ENCODE data around the gene CDK13. TPM values are rescaled to one million over a fixed set of nuclear protein-coding genes. Genes with fewer than 3 reads are reported as not detected.
A peak's percentile ranks its signal among the peaks of the same experiment; 100 is the strongest.

The CDK13 gene
- total and polyA plus RNA-seq, 3 experiments from 2014 or later: 43.2 to 45.8 (median 43.9) TPM

GRCh38 chr7:39987641-39988347, 37.7 kb downstream of the CDK13 start:
- Histone ChIP-seq H3K27me3 (ENCODE audit: insufficient read depth, low read length, poor library complexity, severe bottlenecking) (no peaks in the 10 kb centered on the region), H3K4me1 (ENCODE audit: insufficient read depth, low read length) (peaks cover 20% of the 10 kb centered on the region), H3K9me3 (ENCODE audit: low read length) (no peaks in the 10 kb centered on the region), H3K4me3 (ENCODE audit: low read length) (no peak overlapping the region), H3K27ac (ENCODE audit: low read depth, low read length) (no peak overlapping the region), H3K36me3 (ENCODE audit: insufficient read depth, low read length) (no peaks in the 10 kb centered on the region)
- ChIA-PET POLR2A (interaction anchor here (0.7 kb wide), 1 partner anchor 36 kb away, joined by 3 read pairs; no protein-coding TSS in a partner anchor), CTCF (interaction anchor here (1.3 kb wide), 1 partner anchor 37 kb away, joined by 3 read pairs; the partner anchor contains the start of gene CDK13)
- H3K4me1 Mint-ChIP-seq: peaks cover 55 to 80% (median 77%) of the 10 kb centered on the region in 3 donors
- peaks cover 0 to 44% (median 11%) of the 10 kb centered on the region in 3 donors for H3K36me3 Mint-ChIP-seq
- DNase-seq: peak in 2 of 5 donors; percentile 10 to 68
- H3K27me3 Mint-ChIP-seq: no peaks in the 10 kb centered on the region
- peak overlapping the region in 1 of 7 donors; percentile 5 for H3K4me3 Mint-ChIP-seq
- no peaks in the 10 kb centered on the region for H3K9me3 Mint-ChIP-seq
- peak overlapping the region; percentile 15 to 64 (median 54) for H3K27ac Mint-ChIP-seq

- Mint-ChIP-seq H3K36me3 (peaks cover 4 to 57% (median 16%) of the 10 kb centered on the region in 3 donors), H3K27ac (peak overlapping the region in 1 of 8 donors; percentile 30), H3K4me3 (no peak overlapping the region)
These were observed 50.8 kb downstream of the CDK13 start for GRCh38 chr7:40000734-40001315.

DNA sequence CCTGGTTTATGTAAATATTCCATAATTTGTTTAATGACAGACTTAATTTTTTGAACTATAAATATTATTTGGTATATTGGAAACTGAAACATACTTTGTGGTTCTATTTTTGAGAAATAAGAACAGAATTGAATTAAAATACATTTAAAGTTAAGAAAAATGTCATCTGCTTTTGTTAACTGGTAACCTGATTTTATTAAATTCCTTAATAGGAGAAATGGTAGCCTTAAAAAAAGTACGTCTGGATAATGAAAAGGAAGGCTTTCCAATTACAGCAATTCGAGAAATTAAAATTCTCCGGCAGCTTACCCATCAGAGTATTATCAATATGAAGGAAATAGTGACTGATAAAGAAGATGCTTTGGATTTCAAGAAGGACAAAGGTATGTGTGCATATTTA, 51.6 kb downstream of the CDK13 start:
- Mint-ChIP-seq H3K27ac (no peak overlapping the region), H3K27me3 (no peaks in the 10 kb centered on the region), H3K9me3 (no peaks in the 10 kb centered on the region), H3K36me3 (peaks cover 4 to 58% (median 19%) of the 10 kb centered on the region in 3 donors), H3K4me1 (peaks cover 11 to 28% (median 19%) of the 10 kb centered on the region in 3 donors), H3K4me3 (no peak overlapping the region)
- ChIA-PET POLR2A (no interaction called here), CTCF (no interaction called here)
- H3K4me1 ChIP-seq (ENCODE audit: insufficient read depth, low read length): no peaks in the 10 kb centered on the region
- H3K36me3 ChIP-seq (ENCODE audit: insufficient read depth, low read length): peaks cover under 1% of the 10 kb centered on the region
- H3K9me3 ChIP-seq (ENCODE audit: low read length): no peaks in the 10 kb centered on the region
- no peak for DNase-seq
- no peaks in the 10 kb centered on the region for H3K27me3 ChIP-seq (ENCODE audit: insufficient read depth, low read length, poor library complexity, severe bottlenecking)
- H3K4me3 ChIP-seq (ENCODE audit: low read length): no peak overlapping the region
- no peak overlapping the region for H3K27ac ChIP-seq (ENCODE audit: low read depth, low read length)

More at GRCh38 chr7:40000734-40001315, 50.8 kb downstream of the CDK13 start:
- POLR2A ChIA-PET: no interaction called here
- Mint-ChIP-seq H3K27me3 (no peaks in the 10 kb centered on the region), H3K9me3 (no peaks in the 10 kb centered on the region), H3K4me1 (peaks cover 9 to 29% (median 23%) of the 10 kb centered on the region in 3 donors)
- Histone ChIP-seq H3K27me3 (ENCODE audit: insufficient read depth, low read length, poor library complexity, severe bottlenecking) (no peaks in the 10 kb centered on the region), H3K4me3 (ENCODE audit: low read length) (no peak overlapping the region), H3K27ac (ENCODE audit: low read depth, low read length) (no peak overlapping the region), H3K4me1 (ENCODE audit: insufficient read depth, low read length) (no peaks in the 10 kb centered on the region), H3K36me3 (ENCODE audit: insufficient read depth, low read length) (no peaks in the 10 kb centered on the region), H3K9me3 (ENCODE audit: low read length) (no peaks in the 10 kb centered on the region)
- CTCF ChIA-PET: interaction anchor here (1.3 kb wide), 1 partner anchor 9 kb away, joined by 3 read pairs; no protein-coding TSS in a partner anchor
- no peak for DNase-seq

- H3K27ac Mint-ChIP-seq: peak overlapping the region in 5 of 8 donors; percentile 39 to 86 (median 72)
- DNase-seq: no peak
- H3K4me3 Mint-ChIP-seq: no peak overlapping the region
- no peaks in the 10 kb centered on the region for H3K9me3 Mint-ChIP-seq
- no peaks in the 10 kb centered on the region for H3K27me3 ChIP-seq (ENCODE audit: insufficient read depth, low read length, poor library complexity, severe bottlenecking)
- no peak overlapping the region for H3K4me3 ChIP-seq (ENCODE audit: low read length)
- ChIA-PET CTCF (interaction anchor here (2.6 kb wide), 1 partner anchor 52 kb away, joined by 6 read pairs; no protein-coding TSS in a partner anchor), POLR2A (no interaction called here)
- H3K36me3 Mint-ChIP-seq: peaks cover 4 to 64% (median 19%) of the 10 kb centered on the region in 3 donors
- H3K27ac ChIP-seq (ENCODE audit: low read depth, low read length): no peak overlapping the region
- H3K4me1 ChIP-seq (ENCODE audit: insufficient read depth, low read length): no peaks in the 10 kb centered on the region
- no peaks in the 10 kb centered on the region for H3K27me3 Mint-ChIP-seq
- H3K36me3 ChIP-seq (ENCODE audit: insufficient read depth, low read length): peaks cover 5% of the 10 kb centered on the region
- H3K4me1 Mint-ChIP-seq: peaks cover 12 to 23% (median 18%) of the 10 kb centered on the region in 3 donors
- H3K9me3 ChIP-seq (ENCODE audit: low read length): no peaks in the 10 kb centered on the region
These were observed 53.5 kb downstream of the CDK13 start for GRCh38 chr7:40003597-40003996.

GRCh38 chr7:40008223-40008815, 58.3 kb downstream of the CDK13 start:
- peaks cover 7 to 24% (median 19%) of the 10 kb centered on the region in 3 donors for H3K4me1 Mint-ChIP-seq
- Histone ChIP-seq H3K4me1 (ENCODE audit: insufficient read depth, low read length) (no peaks in the 10 kb centered on the region), H3K36me3 (ENCODE audit: insufficient read depth, low read length) (peaks cover 5% of the 10 kb centered on the region), H3K4me3 (ENCODE audit: low read length) (no peak overlapping the region), H3K27me3 (ENCODE audit: insufficient read depth, low read length, poor library complexity, severe bottlenecking) (no peaks in the 10 kb centered on the region), H3K9me3 (ENCODE audit: low read length) (no peaks in the 10 kb centered on the region), H3K27ac (ENCODE audit: low read depth, low read length) (no peak overlapping the region)
- peak overlapping the region in 3 of 8 donors; percentile 0 to 61 (median 7) for H3K27ac Mint-ChIP-seq
- no peak overlapping the region for H3K4me3 Mint-ChIP-seq
- no peaks in the 10 kb centered on the region for H3K27me3 Mint-ChIP-seq
- ChIA-PET CTCF (no interaction called here), POLR2A (no interaction called here)
- DNase-seq: no peak
- no peaks in the 10 kb centered on the region for H3K9me3 Mint-ChIP-seq
- H3K36me3 Mint-ChIP-seq: peaks cover 0 to 65% (median 9%) of the 10 kb centered on the region in 3 donors

- CTCF ChIA-PET: interaction anchor here (1.2 kb wide), 1 partner anchor 9 kb away, joined by 3 read pairs; no protein-coding TSS in a partner anchor
These were observed 59.2 kb downstream of the CDK13 start for GRCh38 chr7:40009301-40009700.

DNA sequence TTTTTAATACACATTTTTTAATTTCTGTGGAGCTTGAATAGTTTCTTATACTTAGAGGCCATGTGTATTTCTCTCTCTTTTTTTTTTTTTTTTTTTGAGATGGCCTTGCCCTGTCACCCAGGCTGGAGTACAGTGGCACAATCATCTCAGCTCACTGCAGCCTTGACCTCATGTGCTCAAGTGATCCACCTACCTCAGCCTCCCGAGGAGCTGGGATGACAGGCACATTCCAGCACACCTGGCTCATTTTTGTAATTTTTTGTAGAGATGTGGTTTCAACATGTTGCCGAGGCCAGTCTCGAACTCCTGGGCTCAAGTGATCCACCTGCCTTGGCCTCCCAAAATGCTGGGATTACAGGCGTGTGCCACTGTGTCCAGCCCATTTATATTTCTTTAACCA, 64.3 kb downstream of the CDK13 start:
- H3K4me1 ChIP-seq (ENCODE audit: insufficient read depth, low read length): no peaks in the 10 kb centered on the region
- Mint-ChIP-seq H3K9me3 (no peaks in the 10 kb centered on the region), H3K27ac (no peak overlapping the region), H3K36me3 (peaks cover 7 to 51% (median 8%) of the 10 kb centered on the region in 3 donors), H3K27me3 (no peaks in the 10 kb centered on the region), H3K4me3 (no peak overlapping the region), H3K4me1 (peaks cover 19 to 35% (median 30%) of the 10 kb centered on the region in 3 donors)
- H3K36me3 ChIP-seq (ENCODE audit: insufficient read depth, low read length): peaks cover 4% of the 10 kb centered on the region
- DNase-seq: no peak
- H3K9me3 ChIP-seq (ENCODE audit: low read length): no peaks in the 10 kb centered on the region
- H3K27ac ChIP-seq (ENCODE audit: low read depth, low read length): no peak overlapping the region
- H3K27me3 ChIP-seq (ENCODE audit: insufficient read depth, low read length, poor library complexity, severe bottlenecking): no peaks in the 10 kb centered on the region
- CTCF ChIA-PET: interaction anchor here (1.7 to 2.3 kb wide), 2 partner anchors 38 to 63 kb away, joined by 6 to 7 read pairs; no protein-coding TSS in a partner anchor
- POLR2A ChIA-PET: no interaction called here
- H3K4me3 ChIP-seq (ENCODE audit: low read length): no peak overlapping the region

More at GRCh38 chr7:40009301-40009700, 59.2 kb downstream of the CDK13 start:
- H3K4me1 Mint-ChIP-seq: peaks cover 8 to 24% (median 19%) of the 10 kb centered on the region in 3 donors
- H3K36me3 ChIP-seq (ENCODE audit: insufficient read depth, low read length): peaks cover 5% of the 10 kb centered on the region
- peak overlapping the region in 1 of 8 donors; percentile 68 for H3K27ac Mint-ChIP-seq
- no peaks in the 10 kb centered on the region for H3K27me3 Mint-ChIP-seq
- H3K4me3 Mint-ChIP-seq: no peak overlapping the region
- peaks cover 0 to 60% (median 9%) of the 10 kb centered on the region in 3 donors for H3K36me3 Mint-ChIP-seq
- H3K27ac ChIP-seq (ENCODE audit: low read depth, low read length): no peak overlapping the region
- no peaks in the 10 kb centered on the region for H3K9me3 Mint-ChIP-seq
- no peak for DNase-seq
- H3K9me3 ChIP-seq (ENCODE audit: low read length): no peaks in the 10 kb centered on the region
- no peaks in the 10 kb centered on the region for H3K27me3 ChIP-seq (ENCODE audit: insufficient read depth, low read length, poor library complexity, severe bottlenecking)
- H3K4me1 ChIP-seq (ENCODE audit: insufficient read depth, low read length): no peaks in the 10 kb centered on the region
- POLR2A ChIA-PET: no interaction called here
- H3K4me3 ChIP-seq (ENCODE audit: low read length): no peak overlapping the region

Measured in CD8-positive, alpha-beta memory T cell (primary cell).